NOMO-1 (cell line): ENCODE measurements around the gene FLNB.

Source experiments
- DNase-seq, 2 experiments: peaks; one replicate each; lab custom pipeline; 2025; ENCODE audit not compliant: unreplicated experiment in 2 of 2; lab: John Stamatoyannopoulos, UW

FLNB gene

DNA sequence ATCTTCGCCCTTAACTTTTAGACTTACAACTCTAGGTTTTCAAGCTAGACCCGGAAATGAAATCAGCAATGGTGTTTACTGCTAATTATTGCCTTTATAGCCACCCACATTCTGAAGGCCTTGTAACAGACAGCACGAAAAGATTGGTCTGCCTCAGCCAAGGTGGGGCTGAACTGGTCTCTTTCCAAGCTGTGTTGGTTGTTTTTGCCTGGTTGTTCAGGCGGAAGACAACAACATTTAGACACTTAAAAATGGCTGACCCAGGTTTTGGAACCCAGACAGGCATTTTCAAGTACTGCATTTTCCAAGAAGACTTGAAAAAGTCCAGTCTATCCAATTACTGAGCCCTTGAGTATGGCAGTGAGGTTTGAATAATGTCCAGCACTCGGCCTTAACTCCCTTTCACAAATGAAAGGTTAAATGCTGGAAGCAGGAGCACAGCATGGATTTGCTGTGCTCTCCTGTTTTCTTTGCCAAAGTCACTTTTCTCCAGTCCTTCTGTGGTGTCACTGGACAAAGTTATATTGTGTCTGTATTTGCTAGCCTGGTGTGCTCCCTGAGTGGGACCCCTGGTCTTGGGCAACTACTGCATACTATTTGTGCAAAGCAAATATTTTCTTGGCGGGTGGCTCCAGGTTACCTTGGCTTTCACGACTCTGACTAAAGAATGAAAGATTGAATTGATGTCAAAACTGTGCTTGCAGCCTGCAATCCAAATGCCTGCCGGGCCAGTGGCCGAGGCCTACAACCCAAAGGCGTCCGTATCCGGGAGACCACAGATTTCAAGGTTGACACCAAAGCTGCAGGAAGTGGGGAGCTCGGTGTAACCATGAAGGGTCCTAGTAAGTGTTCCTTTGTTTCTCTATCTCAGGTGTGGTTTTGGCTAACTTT lies 93.5 kb downstream of the FLNB start:
- no peak for DNase-seq

DNA sequence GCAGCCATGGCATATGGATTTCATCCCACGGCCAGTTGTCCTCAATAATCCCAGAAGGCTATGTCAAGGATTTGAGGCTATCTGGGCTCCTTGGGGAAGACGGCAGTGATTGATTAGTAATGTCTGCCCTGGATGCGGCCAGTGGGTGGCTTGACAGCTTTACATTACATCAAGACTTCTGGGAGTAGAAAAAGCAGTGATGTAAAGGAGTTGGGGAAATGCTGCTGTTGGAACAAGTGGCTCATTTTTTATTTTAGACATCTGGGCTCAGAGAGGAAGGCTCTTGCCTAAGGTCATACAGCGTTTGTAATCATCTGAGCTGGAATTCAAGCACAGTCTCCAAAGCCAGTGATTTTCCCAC lies 94.1 kb downstream of the FLNB start:
- no peak for DNase-seq

DNA sequence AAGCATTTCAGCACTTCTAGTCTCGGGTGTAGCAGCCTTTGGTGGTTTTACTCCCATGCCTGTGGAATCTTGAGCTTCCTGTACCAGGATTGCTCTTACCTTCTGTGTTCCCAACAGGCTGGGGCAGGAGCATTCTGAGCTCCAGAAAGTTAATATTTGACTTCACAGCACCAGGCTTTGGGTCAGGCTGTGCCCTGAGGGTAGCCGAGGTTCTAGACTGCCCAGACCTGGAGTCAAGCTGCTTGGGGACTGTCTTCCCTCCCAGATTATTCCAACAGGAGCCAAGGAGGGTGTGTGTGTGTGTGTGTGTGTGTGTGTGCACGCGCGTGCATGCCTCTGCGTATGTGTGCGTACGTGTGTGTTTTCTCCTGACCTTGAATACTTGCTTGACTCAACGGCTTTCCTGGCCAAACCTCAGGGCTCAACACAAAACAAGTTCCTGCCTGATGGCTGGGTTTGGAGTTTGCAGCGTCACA lies 94.8 kb downstream of the FLNB start:
- DNase-seq, result no peak

DNA sequence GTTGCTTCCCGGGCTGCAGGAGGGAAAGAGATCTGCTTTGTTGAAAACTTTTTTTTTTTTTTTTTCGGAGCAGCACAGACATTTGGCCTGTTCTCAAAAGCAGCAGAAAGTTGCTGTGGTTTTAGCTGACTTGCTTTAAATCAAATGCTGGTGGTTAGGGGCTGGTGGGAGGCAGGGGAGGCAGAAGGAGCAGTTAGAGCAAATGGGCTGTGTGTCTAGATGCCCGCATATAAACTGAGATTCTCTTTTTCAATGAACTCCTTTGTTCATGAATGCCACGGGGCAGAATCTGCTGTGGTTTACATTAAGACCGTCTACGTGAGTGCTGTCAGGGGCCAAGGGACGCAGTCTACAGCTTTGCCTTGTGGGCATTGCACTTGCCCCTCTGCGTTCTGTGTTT lies 95.9 kb downstream of the FLNB start:
- no peak for DNase-seq

DNA sequence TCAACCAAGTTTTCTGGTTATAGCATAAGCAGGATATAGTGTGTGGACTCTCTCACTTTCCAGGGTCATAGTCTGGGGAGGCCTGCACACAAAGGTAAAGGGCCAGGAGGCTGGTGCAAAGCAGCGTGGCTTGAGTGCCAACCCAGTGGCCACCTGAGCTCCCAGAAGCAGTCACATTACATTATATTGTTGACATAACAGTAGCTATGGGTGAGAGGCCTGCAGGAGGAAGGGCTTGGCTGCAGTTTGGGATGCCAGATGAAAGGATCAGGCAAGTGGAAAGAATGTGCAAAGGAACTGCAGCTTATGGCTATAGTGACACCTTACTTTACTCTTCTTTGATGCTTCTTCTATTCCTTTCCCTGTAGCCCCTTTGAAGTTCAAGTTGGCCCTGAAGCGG lies 96.5 kb downstream of the FLNB start:
- no peak for DNase-seq

DNA sequence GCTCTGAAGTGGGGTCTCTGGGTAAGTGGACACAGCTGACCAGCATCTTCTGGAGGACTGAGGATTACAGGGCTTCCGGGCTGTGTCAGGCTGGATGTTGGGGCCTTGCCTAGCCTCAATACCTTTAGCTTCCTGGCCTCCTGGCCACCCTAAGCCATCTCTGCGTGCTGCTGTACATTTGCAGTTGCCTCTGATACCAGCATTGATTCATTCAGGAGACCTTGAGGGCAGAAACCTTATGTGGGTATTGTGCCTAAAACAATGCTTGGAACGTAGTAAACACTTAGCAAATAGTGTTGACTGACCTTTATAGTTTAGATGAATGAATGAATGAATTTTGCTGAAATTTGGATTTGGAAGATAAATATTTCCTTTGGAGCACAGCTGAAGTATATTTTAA lies 97.0 kb downstream of the FLNB start:
- DNase-seq, result no peak

DNA sequence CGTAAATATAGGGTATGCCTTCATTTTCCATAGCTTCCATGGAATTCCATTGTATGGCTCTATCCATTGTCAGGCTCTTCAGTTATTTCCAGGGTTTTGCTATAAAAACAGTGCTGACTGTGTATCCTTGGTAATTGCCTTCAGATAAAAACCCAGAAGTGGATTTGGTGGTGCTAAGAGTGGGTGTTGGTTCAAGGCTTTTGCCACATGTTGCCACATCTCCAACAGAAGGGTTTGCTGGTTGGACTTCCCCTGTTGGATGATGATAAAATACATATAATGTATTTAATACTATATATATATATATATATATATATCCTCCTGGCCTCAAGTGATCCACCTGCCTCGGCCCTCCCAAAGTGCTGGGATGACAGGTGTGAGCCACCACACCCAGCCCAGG lies 97.8 kb downstream of the FLNB start:
- no peak for DNase-seq

DNA sequence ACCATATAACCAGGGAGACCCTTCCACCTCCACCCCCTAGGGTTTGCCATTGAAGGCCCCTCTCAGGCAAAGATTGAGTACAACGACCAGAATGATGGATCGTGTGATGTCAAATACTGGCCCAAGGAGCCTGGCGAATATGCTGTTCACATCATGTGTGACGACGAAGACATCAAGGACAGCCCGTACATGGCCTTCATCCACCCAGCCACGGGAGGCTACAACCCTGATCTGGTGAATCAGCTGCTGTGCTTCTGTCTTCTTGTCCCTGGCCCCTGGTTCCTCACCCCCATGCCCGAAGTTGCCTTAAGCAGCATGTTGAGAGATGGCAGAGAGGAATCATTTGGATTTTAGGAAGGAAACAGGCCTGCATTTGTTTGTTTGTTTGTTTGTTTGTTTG lies 98.4 kb downstream of the FLNB start:
- no peak for DNase-seq

DNA sequence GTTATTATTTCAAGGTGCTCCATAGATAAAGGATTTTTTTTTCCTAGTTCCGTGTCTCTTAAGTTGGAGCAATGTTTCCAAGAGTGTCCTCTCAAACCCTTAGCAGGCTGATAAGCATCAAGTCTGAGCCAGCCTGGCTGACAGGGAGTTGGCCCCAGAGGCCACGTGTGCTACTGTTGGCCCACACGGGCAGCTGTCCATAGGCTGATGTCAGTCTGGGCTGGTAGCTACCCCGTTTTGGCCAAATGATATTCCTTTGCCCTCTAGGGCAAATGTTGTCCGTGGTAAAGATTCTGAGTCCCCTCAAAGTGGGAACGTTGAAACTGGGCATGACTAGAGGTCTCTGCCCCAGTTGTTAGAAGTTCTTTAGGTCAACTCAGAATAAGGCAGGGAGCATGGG lies 99.4 kb downstream of the FLNB start:
- DNase-seq, result no peak

DNA sequence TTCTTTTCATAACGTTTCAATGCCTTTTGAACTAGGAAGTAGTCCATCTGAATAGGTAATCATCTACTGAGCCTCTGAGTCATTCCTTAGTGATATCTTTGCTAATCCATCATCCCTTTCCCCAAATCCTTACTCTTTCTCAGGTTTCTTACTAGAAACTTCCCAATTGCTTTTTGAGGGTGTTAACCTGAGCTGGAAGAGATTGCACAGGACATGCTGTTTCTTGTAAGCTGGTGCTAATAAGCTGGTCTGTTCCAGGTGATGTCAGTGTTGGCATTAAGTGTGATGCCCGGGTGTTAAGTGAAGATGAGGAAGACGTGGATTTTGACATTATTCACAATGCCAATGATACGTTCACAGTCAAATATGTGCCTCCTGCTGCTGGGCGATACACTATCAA lies 101.5 kb downstream of the FLNB start:
- no peak for DNase-seq

DNA sequence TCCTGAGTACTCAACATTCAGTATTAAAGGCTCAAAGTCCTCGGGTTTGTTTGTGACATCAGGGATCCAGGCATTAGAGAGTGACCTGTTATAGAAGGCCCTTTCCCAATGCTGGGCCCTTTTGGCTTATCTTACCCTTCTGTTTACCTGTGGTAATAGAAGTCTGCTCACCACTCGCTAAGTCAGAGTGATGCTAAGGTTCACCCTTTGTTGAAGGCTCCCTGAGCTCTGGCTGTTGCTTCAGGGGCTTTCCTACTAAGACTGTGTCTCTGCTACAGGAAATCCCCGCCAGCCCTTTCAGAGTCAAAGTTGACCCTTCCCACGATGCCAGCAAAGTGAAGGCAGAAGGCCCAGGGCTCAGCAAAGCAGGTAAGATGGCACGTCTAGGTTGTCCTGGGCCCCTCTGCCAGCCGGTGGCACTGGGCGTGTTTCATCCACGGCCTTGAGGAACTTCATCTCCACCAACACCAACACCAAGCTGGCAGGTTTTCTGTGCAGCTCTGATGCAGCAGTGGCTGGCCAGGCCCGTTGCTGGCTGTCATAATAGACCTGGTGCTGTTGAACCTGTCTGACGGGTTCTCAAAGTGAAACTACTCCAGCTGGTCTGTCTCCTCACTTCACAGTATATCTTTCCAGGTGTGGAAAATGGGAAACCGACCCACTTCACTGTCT lies 103.4 kb downstream of the FLNB start:
- DNase-seq, result no peak

DNA sequence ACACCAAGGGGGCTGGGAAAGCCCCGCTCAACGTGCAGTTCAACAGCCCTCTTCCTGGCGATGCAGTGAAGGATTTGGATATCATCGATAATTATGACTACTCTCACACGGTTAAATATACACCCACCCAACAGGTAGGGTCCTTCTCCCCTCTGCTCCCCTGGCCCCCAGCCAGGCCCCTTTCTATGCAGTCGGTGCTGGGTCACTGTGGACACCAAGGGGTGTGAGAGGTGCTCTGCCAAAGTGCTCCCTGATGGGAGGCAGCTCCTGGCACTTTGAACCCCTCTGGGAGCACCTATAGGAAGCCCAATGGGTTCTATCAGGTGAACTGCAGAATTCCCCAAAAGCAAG lies 103.9 kb downstream of the FLNB start:
- DNase-seq, result no peak

DNA sequence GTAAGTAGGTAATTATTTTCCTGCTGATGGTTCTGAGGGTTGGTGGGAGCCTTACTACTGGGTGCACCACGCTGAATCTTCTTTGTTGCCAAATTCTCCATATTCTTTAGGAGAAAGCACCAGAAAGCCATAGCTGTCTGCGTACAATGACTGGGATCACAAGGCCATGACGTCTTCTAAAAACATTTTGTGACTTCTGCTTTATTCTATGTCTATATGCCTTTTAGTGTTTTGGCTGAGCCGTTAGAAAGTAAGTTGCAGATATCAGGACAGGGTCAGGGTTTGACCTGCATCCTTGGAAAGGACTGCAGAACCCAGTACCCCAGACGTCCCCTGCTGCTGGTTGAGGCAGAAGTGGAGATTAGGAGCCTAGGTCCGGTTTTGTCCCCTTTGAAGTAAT lies 107.0 kb downstream of the FLNB start:
- no peak for DNase-seq

DNA sequence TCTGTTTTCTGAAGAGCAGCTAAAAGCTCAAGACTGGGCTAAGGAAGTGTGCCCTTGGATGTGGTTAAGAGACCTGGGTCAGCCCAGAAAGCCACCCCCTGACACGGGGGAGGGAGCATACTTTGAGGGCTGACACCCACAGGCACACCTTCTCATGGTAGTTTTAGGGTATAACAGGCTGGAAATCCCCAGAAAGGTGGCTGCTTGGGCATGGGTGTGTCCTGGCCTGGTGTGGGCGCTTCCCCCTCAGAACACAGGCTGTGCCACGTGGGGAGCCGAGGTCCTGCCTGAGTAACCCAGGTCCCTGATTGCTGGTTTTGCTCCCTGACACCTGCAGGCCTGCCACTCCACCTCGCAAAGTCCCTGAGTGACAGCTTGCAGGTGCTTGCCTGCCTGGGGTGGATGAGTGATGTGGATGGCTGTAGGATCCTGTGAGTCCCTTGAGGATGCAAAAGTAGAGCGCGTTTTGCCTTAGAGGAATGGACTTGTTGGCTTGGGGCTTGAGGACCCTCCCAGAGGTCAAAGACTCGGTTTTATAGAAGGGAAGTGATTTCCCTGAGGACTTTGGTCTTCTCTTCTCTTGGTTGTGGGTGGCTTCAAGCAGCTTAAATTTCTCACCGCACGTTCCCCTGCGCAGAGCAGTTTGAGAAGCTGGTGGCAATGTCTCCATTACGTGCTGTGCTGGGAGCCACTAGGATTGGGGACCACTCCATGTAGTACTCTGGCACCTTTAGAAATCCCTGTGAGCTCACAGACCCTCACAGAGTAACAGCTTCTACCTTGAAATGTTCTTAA lies 108.1 kb downstream of the FLNB start:
- no peak for DNase-seq

DNA sequence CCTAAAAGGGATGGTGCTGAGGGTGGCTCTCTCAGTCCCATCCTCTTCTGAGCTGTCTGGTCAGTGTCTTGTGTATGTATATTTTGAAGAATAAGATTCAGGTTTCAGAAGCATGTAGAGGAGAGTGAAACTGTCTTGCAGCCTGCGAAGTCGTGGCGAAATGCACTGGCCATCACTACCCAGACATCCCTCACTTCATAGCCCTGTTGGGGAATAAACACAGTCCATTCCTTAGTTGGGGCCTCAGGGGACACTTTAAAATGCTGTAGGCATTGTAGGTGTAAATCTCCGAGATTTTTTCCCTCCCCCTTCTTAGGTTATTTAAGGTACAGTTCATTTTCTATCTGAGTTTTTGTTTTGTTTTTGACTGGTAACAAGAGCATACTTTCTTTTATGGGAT lies 108.8 kb downstream of the FLNB start:
- DNase-seq, result no peak

DNA sequence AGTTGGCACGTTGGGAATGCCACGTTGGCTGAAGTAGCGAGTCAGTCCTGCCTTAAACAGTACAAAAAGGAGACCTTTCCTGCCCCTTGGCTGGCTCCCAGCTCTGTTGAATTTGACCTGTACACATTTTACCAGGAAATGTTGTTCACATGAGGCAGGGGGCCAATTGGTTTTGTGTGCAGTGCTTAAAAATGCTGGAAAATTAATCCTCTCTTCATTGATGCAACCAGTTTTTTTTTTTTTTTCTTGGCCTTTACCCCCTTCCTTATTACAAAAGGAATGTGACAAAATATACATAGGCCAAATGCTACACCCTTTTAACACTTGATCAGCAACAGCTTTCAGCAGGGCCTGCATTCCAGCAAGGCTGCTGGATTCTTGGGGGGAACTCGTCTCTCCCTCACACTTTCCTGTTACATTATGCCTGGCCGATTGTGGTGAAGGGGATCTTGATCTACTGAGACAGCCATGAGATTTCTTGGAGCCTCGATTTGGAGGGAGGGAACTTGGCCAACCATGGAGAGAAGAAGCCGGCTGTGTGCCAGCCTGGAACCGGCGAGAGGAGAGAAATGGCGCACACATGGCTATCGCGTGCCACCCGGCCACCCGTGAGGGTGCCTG lies 109.4 kb downstream of the FLNB start:
- no peak for DNase-seq

DNA sequence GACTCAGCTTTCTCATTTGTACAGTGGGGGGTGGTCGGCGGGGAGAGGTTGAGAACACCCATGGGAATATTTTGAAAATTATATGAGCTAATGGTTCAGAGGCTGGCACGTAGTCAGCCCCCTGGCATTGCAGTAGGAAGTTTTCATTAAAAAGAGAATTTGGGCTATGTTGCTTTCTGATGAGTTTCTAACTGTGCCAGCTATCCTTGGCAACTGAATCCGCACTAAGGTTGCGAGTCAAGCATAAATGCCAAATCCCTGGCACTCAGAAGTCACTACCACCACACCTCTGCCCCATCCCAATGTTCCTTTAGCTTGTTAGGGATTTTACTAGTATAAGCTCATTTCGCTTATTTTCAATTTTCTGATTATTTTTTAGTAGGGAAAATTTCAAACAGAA lies 111.0 kb downstream of the FLNB start:
- no peak for DNase-seq

DNA sequence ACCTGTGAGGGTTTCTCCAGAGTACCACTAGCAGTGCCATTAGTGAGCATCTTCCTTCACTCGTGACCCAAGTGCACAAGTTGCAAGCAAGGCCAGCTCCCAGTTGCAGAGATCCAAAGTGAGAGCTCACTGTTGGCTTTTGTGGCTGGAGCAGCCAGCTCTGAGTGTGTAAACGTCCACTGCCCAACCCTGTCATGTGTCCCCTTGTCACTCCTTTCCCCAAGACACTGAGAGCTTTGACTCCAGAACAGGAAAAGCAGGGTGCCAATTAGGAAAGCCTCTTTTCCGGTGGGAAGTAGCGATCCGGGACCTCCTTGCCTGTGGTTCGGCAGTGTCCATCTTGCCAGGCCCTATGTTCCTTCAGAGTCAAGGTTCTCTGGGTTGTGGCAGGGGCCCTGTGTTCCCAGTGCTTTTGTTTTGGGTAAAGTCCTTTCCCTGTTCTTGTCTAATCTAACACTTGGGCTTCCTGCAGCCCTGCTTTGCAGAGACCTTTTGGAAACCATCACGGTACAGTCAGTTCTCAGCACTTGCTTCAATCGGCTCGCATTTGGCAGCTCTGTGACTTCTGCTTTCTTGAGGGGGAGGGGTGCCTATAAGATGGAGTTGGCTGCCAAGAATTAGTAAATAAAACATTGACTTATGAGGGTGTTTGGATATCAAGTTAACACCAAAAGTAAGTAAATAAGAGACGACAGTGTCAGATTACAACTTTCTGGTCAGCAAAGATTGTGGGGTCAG lies 112.0 kb downstream of the FLNB start:
- DNase-seq, result no peak

DNA sequence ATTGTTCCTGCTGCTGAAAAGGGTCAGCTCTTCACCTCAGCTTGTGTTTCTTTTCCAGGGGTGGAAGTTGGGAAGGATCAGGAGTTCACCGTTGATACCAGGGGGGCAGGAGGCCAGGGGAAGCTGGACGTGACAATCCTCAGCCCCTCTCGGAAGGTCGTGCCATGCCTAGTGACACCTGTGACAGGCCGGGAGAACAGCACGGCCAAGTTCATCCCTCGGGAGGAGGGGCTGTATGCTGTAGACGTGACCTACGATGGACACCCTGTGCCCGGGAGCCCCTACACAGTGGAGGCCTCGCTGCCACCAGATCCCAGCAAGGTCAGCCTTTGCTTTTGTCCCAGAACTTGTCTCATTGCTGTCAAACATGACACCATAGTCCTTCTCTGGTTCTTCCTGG lies 113.0 kb downstream of the FLNB start:
- DNase-seq, result no peak

DNA sequence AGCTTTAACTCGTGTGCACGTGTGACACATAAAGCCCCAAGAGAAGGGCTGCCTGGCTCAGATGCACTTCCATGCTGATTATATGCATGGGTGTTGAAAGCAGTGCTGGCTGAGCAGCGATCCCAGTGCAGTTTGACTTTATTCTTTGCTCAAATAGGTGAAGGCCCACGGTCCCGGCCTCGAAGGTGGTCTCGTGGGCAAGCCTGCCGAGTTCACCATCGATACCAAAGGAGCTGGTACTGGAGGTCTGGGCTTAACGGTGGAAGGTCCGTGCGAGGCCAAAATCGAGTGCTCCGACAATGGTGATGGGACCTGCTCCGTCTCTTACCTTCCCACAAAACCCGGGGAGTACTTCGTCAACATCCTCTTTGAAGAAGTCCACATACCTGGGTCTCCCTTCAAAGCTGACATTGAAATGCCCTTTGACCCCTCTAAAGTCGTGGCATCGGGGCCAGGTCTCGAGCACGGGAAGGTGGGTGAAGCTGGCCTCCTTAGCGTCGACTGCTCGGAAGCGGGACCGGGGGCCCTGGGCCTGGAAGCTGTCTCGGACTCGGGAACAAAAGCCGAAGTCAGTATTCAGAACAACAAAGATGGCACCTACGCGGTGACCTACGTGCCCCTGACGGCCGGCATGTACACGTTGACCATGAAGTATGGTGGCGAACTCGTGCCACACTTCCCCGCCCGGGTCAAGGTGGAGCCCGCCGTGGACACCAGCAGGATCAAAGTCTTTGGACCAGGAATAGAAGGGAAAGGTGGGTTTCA lies 114.9 kb downstream of the FLNB start:
- no peak for DNase-seq
